Epithelial cell of proximal tubule (primary cell): ENCODE data around the gene ZC3H12A. TPM values are rescaled to one million over a fixed set of nuclear protein-coding genes. Genes with fewer than 3 reads are reported as not detected.
A peak's percentile ranks its signal among the peaks of the same experiment; 100 is the strongest.
"Not testable (repeated sequence)": the region's sequence is repeated elsewhere in the genome, so short reads cannot be mapped to it uniquely, and the experiment has no call there.

Source experiments
- DNase-seq: peaks from one replicate; pipeline ENCODE4 v3.0.0-alpha.2; 2011; ENCODE audit warnings: low read depth
- H3K4me3 ChIP-seq: 2 replicates; pipeline ENCODE4 v1.5.1; 2011; ENCODE audit warnings: low read depth, mild to moderate bottlenecking, low read length
- total RNA-seq: library from RNA; depleted of rRNA; stranded (reverse); fragments of >200 nt; gene quantifications from 2 replicates; pipeline ENCODE4 v1.2.3, GENCODE V29; 2015
- TF ChIP-seq, protein P1 (sequence below): conservative IDR thresholded peaks from 2 replicates; pipeline ENCODE4 v1.5.1; 2012; ENCODE audit warnings: low read depth, mild to moderate bottlenecking, low read length

Gene ZC3H12A
- total RNA-seq, 1 donor from 2014 or later = 16.0 TPM

DNA sequence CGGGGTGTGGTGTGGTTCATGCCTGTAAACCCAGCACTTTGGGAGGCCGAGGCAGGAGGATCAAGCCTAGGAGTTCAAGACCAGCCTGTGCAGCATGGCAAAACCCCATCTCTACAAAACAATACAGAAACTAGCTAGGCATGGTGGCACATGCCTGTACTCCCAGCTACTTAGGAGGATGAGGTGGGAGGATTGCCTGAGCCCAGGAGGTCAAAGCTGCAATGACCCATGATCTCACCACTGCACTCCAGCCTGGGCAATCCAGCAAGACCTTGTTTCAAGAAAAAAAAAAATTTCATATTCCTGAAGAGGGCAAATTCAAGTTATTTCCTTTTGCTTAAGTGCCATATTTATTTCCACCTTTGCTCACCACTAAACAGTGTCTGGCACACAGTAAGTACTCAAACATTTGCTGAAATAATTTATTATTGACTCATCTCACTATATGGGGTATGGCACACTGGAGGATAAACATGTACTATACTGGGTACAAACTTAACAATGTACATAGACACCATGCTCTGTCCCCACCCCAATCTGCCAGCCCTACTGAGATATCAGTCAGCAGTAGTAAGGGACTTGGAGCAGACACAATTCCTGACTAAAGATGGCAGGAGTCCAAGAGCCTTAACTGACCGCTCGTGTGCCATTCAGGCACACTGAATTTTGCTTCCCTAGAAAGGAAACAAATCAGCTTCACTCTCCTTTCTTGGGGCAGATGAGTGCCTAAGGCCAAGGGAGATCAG lies 24.7 kb downstream of the ZC3H12A start:
- TF ChIP-seq, protein P1, sequence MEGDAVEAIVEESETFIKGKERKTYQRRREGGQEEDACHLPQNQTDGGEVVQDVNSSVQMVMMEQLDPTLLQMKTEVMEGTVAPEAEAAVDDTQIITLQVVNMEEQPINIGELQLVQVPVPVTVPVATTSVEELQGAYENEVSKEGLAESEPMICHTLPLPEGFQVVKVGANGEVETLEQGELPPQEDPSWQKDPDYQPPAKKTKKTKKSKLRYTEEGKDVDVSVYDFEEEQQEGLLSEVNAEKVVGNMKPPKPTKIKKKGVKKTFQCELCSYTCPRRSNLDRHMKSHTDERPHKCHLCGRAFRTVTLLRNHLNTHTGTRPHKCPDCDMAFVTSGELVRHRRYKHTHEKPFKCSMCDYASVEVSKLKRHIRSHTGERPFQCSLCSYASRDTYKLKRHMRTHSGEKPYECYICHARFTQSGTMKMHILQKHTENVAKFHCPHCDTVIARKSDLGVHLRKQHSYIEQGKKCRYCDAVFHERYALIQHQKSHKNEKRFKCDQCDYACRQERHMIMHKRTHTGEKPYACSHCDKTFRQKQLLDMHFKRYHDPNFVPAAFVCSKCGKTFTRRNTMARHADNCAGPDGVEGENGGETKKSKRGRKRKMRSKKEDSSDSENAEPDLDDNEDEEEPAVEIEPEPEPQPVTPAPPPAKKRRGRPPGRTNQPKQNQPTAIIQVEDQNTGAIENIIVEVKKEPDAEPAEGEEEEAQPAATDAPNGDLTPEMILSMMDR = no peak

DNA sequence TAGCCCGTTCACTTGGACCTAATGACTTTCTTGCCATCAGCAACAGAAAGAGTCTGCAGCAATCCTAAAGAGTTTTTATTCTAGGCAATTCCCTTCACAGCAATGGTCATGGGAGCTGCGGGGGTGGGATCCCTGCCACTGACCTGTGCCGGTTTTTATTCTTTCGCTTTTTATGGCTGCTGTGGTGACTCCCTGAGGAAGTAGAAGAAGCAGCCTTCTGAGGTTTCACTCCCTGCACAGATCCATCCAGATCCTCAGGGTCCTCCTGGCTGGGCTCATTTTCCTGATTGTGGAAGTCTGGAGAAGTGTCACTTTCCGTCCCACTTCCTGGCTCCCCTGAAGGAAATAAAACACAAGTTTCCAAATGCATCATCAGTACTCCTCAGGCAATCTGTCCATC lies 27.3 kb downstream of the ZC3H12A start:
- DNase-seq = no peak
- TF ChIP-seq, protein P1 = no peak
- no peak overlapping the region for H3K4me3 ChIP-seq

More for the DNA sequence above, 24.7 kb downstream of the ZC3H12A start:
- no peak for DNase-seq
- H3K4me3 ChIP-seq = no peak overlapping the region

DNA sequence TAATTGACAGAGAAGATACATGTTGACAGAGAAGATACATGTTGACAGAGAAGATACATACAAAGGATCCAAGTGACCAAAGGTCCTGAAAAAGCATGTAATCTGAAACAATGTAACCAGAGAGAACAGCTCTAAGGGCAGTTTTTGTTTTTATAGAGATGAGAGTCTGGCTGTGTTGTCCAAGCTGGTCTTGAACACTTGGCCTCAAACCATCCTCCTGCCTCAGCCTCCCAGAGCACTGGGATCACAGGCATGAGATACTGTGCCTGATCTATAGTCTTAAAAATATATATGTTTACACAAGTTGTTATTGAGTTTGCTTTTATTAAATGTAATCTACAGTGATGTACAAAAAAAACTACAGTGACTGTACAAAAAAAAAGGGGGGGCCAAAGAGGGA lies 27.7 kb downstream of the ZC3H12A start:
- H3K4me3 ChIP-seq = no peak overlapping the region
- no peak for DNase-seq
- TF ChIP-seq, protein P1 = no peak

DNA sequence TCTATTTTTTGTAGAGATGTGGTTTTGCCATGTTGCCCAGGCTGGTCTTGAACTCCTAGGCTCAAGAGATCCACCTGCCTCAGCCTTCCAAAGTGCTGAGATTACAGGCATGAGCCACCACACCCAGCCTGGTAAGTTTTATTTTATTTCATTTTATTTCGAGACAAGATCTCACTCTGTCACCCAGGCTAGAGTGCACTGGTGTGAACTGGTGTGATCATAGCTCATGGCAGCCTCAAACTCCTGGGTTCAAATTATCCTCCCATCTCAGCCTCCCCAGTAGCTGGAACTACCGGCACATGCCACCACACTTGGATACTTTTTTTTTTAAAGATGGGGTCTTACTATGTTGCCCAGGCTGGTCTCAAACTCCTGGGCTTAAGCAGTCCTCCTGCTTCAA lies 28.4 kb downstream of the ZC3H12A start:
- not testable (repeated sequence) for H3K4me3 ChIP-seq, DNase-seq

DNA sequence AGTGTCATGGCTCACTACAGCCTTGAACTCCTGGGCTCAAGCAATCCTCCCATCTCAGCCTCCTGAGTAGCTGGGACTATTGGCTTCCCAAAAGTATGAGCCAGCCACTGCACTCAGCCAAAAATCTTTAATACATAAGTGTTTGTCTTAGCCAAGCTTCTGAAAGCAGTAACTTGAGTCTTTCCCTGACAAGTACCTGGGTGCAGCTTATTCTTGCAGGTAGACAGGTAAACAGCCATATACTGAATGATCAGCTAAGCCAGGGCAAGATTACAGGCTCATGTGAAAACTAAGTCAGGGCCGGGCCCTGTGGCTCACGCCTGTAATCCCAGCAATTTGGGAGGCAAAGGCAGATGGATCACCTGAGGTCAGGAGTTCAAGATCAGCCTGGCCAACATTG lies 32.4 kb downstream of the ZC3H12A start:
- H3K4me3 ChIP-seq = no peak overlapping the region
- TF ChIP-seq, protein P1 = no peak
- DNase-seq = no peak

DNA sequence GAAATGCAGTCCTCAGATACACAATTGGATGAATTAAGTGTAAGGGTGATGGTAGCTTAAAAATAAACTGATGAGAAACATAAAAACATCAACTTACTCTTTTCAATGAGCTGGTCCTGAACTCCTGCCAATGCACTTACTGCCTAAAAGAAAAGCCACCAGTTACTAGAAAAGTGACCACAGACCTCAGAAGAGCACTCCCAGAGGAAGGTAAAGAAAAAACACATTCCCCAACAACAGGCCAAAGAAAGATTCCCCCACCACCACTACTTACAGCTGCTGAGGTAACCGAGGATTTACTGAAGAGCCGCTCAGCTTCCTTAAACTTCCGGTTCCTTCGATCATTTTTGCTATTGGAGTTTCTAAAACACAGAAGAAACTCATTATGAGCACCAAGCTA lies 34.8 kb downstream of the ZC3H12A start:
- TF ChIP-seq, protein P1 = peak; percentile 34
- H3K4me3 ChIP-seq = no peak overlapping the region
- DNase-seq = no peak

DNA sequence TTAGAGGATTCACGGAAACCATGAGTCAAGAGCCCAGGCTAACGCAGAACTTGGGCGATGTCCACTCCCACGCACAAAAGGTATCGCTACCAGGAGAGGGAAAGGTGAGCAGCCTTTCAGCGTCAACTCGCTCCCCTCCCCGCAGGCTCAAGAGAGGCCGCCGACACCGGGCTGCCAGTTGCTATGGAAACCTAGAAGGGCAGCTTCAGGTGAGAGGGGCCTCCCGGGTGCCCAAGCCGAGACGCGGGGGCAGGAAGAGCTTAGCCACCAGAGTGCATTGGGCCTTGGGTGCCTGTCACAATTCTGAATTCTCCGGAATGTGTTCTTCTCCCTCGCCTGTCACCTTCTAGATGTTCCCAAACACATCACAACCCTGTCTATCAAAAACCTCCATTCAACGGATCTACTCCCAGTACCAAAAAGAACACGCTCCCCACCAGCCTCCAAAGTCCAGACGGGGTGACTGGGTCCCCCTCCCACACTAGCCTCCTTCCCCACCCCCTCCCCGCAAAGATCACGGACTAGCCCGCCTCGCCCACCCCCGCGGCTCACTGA lies 39.5 kb downstream of the ZC3H12A start:
- peak overlapping the region; percentile 87 for H3K4me3 ChIP-seq
- TF ChIP-seq, protein P1 = no peak
- no peak for DNase-seq
